HCT116 (cell line): Measurements from ENCODE around the gene HPCAL1.

Experiments
- EZH2 ChIP-seq: fragments of 200-600 bp; sonication (generic); IDR thresholded peaks from 2 replicates; pipeline ENCODE4 v1.6.1; 2017; ENCODE audit warnings: antibody characterized with exemption, mixed run types
- EZH2phosphoT487 ChIP-seq: fragments of 200-600 bp; IDR thresholded peaks from 2 replicates; pipeline ENCODE4 v1.6.1; 2018; ENCODE audit warnings: antibody characterized with exemption, borderline replicate concordance
- FOSL1 ChIP-seq: IDR thresholded peaks from 2 replicates; pipeline ENCODE4 v1.6.1; 2012; ENCODE audit warnings: low read depth
- MAX ChIP-seq: IDR thresholded peaks from 2 replicates; pipeline ENCODE4 v1.6.1; 2012
- POLR2A ChIP-seq: IDR thresholded peaks from 2 replicates; pipeline ENCODE4 v1.7.0; 2011; ENCODE audit warnings: borderline replicate concordance; ENCODE audit not compliant: insufficient read depth, insufficient read length; ENCODE audit errors: extremely low read depth
- POLR2AphosphoS5 ChIP-seq: IDR thresholded peaks from 2 replicates; pipeline ENCODE4 v1.6.1; 2011; ENCODE audit warnings: mild to moderate bottlenecking, low read depth, low read length, moderate library complexity
- SIN3A ChIP-seq: IDR thresholded peaks from 2 replicates; pipeline ENCODE4 v1.6.1; 2012; ENCODE audit warnings: low read depth
- TCF7L2 ChIP-seq: IDR thresholded peaks from 2 replicates; pipeline ENCODE4 v1.7.0; 2011; ENCODE audit warnings: borderline replicate concordance, inconsistent platforms; ENCODE audit not compliant: insufficient read depth, insufficient read length; ENCODE audit errors: extremely low read depth
- YY1 ChIP-seq: IDR thresholded peaks from 2 replicates; pipeline ENCODE4 v1.6.1; 2011; ENCODE audit warnings: low read length, low read depth, moderate library complexity, mild to moderate bottlenecking; ENCODE audit not compliant: insufficient replicate concordance; ENCODE audit errors: extremely low read depth
- ZNF274 ChIP-seq: fragments of 200-500 bp; sonication (Bioruptor generic); IDR thresholded peaks from 2 replicates; pipeline ENCODE4 v1.6.1; 2014; ENCODE audit warnings: mild to moderate bottlenecking, low read depth, low read length, inconsistent platforms
- TF ChIP-seq, protein P1 (sequence below), 3 experiments: fragments of 200-600 bp in 1 of 3; sonication (generic) in 1 of 3; IDR thresholded peaks in 2 of 3; conservative IDR thresholded peaks in 1 of 3; 2 replicates each; pipeline ENCODE4 v1.5.1; 2012 to 2017; ENCODE audit warnings: low read depth in 2 of 3, low read length in 2 of 3, antibody characterized with exemption in 1 of 3, borderline replicate concordance in 1 of 3, control low read depth in 1 of 3, mild to moderate bottlenecking in 1 of 3, mixed read lengths in 1 of 3, mixed run types in 1 of 3, moderate library complexity in 1 of 3; ENCODE audit not compliant: insufficient read depth in 1 of 3

GRCh38 chr2:10392548-10392947, 89.8 kb downstream of the HPCAL1 start:
- no peak for TF ChIP-seq ZNF274
- TF ChIP-seq, protein P1, sequence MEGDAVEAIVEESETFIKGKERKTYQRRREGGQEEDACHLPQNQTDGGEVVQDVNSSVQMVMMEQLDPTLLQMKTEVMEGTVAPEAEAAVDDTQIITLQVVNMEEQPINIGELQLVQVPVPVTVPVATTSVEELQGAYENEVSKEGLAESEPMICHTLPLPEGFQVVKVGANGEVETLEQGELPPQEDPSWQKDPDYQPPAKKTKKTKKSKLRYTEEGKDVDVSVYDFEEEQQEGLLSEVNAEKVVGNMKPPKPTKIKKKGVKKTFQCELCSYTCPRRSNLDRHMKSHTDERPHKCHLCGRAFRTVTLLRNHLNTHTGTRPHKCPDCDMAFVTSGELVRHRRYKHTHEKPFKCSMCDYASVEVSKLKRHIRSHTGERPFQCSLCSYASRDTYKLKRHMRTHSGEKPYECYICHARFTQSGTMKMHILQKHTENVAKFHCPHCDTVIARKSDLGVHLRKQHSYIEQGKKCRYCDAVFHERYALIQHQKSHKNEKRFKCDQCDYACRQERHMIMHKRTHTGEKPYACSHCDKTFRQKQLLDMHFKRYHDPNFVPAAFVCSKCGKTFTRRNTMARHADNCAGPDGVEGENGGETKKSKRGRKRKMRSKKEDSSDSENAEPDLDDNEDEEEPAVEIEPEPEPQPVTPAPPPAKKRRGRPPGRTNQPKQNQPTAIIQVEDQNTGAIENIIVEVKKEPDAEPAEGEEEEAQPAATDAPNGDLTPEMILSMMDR (IDR thresholded peaks at IDR 0.05 in 2 of 3, conservative IDR thresholded peaks at IDR 0.05 in 1 of 3; ENCODE audit: borderline replicate concordance in 1 of 3, insufficient read depth in 1 of 3, low read depth in 2 of 3, low read length in 2 of 3): no peak
- TF ChIP-seq POLR2AphosphoS5: no peak
- TF ChIP-seq POLR2A: no peak
- no peak for TF ChIP-seq EZH2phosphoT487
- TF ChIP-seq EZH2: no peak
- no peak for TF ChIP-seq SIN3A
- no peak for TF ChIP-seq YY1
- no peak for TF ChIP-seq TCF7L2
- TF ChIP-seq FOSL1: no peak
- no peak for TF ChIP-seq MAX
